OCI-LY3 (cell line): ENCODE data around the gene PFDN1.
"Not testable (repeated sequence)": the region's sequence is repeated elsewhere in the genome, so short reads cannot be mapped to it uniquely, and the experiment has no call there.

Experiments used
- CTCF ChIP-seq: fragments of 200-600, 300-600 bp; sonication (generic); IDR thresholded peaks from 2 replicates; pipeline ENCODE4 v1.5.1; 2014; ENCODE audit warnings: antibody characterized with exemption, low read length, low read depth
- EZH2phosphoT487 ChIP-seq: fragments of 200-600 bp; shearing (Covaris generic); IDR thresholded peaks from 2 replicates; pipeline ENCODE4 v1.6.1; 2018; ENCODE audit warnings: antibody characterized with exemption, mixed run types, low read depth

DNA sequence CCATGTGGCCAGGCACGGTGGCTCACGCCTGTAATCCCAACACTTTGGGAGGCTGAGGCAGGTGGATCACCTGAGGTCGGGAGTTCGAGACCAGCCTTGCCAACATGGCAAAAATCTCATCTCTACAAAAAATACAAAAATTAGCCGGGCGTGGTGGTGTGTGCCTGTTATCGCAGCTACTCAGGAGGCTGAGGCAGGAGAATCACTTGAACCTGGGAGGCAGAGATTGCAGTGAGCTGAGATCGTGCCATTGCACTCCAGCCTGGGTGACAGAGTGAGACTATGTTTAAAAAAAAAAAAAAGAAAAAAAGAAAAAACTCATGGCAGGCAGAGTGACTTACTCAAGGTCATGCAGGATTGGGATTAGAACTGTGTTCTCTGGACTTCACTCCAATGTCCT is 40.9 kb upstream of the PFDN1 start:
- TF ChIP-seq CTCF, EZH2phosphoT487: not testable (repeated sequence)
